HG03378 (cell line): ENCODE results near the gene SAMD8.
"Not testable (repeated sequence)": the region's sequence is repeated elsewhere in the genome, so short reads cannot be mapped to it uniquely, and the experiment has no call there.

Source experiments
- ATAC-seq: cut with Tn5 transposase; IDR thresholded peaks from one replicate; pipeline ENCODE4 v1.9.1; 2021; ENCODE audit warnings: mild to moderate bottlenecking, moderate library complexity; ENCODE audit not compliant: unreplicated experiment

The SAMD8 gene

DNA sequence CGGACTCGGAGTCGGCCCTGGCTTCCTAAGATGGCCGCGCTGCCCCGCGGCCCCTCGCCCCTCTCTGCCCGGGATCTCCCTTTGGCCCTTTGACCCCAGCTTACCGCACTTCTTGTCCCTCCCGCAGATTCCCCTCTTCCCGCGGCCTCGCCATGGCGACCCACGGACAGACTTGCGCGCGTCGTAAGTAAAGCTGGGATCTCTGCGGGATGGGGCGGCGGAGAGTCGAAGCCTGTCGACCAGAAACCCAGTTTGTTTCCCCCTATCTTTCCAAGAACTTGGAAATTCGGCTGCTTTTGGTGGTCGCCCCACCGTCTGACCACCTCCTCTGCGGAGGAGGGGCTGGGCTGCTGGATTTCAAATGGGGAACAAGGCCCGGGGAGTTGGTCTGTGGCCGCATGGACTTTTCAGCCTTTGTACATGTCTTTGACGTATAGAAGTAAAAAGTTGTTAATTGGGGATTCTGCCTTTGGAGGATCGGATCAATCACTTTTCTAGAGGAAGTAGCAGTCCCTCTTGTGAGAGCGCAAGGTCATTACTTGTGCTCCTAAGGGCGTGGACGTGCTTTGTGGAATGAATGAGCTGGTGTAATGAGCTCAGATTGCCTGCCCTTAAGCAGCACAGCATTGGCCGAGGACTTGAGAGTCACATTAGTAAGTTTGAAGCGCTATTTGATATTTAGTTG, 99.7 kb downstream of the SAMD8 start:
- ATAC-seq = peak; percentile 7

DNA sequence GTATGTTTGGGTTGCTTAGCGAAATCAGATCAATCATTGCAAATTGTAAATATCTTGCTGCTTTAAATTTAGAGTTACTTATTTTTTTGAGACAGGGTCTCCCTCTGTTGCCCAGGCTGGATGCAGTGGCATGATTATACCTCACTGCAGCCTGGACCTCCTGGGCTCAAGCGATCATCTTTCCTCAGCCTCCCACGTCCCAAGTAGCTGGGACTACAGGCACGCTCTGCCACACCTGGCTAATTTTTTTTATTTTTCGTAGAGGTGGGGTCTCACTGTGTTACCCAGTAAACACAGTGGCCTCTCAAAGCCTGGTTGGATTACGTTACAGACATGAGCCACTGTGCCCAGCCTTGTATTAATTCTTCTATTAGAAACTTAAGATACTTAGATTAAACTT, 100.9 kb downstream of the SAMD8 start:
- ATAC-seq = no peak

DNA sequence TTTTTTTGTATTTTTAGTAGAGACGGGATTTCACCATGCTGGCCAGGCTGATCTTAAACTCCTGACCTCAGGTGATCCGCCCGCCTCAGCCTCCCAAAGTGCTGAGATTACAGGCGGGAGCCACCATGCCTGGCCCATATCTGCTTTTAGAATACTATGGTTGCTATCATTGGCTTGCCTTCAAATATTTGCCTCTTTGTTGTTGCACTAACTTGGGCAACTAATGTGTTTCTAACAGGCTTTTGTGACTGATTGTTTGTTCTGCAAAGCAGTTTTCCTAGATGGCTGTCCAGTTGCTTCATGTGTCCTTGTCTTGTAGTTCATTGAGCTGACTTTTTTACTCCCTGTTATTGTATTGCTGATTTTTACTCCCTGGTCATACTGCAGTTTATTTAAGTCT, 108.8 kb downstream of the SAMD8 start:
- no peak for ATAC-seq

DNA sequence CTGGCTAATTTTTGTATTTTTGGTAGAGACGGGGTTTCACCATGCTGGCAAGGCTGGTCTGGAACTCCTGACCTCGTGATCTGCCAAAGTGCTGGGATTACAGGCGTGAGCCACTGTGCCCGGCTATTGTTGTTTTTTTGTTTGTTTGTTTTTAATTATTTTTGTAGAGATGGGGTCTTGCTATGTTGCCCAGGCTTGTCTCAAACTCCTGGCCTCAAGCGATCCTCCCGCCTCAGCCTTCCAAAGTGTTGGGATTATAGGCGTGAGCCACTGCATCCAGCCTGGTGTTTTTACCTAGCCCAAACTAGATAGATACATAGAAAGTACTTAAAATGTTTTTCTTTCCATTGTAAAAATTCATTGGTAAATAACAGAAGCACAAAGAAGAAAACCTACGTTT, 110.0 kb downstream of the SAMD8 start:
- ATAC-seq = not testable (repeated sequence)

DNA sequence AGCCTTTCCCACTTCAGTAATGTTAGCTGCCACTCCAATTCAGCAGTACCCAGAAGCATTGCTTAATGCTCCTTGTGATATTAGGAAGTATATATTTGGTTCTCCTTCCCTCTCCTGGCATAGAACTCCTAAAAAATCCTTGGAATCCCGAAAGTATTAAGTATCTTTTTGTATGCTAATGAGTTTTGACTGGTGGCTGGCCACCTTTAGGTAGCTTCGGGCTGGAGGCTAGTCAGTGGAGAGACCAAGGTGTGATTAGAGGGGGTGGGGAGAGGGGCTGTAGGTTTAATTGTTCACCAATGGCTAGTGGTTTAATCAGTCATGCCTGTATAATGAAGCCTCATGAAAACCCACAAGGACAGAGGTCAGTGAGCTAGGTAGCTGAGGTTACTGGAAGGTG, 112.1 kb downstream of the SAMD8 start:
- ATAC-seq = no peak

DNA sequence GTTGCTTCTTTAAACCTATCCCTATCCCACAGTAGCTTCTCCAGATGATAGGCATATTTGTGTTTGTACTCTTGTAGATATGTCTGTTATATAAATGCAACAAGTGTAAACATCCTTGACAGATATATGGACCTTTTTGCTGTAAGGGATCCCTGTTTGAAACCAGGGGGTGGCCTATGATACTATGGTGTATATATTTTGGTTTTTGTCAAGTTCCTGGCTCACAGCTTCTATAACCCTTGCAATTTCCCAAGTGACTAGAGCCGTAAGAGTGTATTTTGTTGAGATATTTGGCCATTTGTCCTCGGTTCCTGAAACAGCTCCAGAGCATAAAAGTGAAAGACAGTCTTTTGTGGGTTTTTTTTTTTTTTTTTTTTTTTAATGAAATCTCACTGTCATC, 114.6 kb downstream of the SAMD8 start:
- ATAC-seq = no peak

DNA sequence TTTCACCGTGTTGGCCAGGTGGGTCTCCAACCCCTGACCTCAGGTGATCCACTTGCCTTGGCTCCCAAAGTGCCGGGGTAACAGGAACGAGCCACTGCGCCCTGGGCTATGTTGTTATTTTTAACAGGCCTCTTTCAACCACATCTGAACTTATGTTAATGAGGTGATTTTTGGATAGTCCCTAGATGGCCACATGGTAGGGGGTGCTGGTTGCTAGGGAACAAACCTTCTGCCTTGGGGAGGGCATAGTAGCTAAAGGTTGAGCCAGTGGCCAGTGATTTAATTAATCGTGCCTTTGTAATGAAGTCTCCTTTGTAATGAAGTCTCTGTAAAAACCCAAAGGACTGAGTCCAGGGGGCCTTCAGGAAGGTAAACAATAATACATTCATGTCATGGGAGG, 115.2 kb downstream of the SAMD8 start:
- ATAC-seq = no peak

DNA sequence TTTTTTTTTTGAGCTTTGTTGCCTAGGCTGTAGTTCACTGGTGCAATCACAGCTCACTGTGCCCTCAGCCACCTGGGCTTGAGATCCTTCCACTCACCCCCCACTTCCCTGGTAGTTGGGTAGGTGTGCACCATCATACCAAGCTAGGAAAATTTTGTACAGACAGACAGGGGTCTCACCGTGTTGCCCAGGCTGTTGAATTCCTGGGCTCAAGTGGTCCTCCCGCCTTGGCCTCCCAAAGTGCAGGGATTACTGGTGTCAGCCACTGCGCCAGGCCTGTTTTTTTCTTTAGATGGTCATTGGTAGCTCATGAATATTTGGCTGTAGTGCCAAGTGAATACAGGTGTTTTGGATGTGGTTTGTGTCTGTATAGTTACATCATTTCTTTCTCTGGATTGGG, 116.8 kb downstream of the SAMD8 start:
- no peak for ATAC-seq

DNA sequence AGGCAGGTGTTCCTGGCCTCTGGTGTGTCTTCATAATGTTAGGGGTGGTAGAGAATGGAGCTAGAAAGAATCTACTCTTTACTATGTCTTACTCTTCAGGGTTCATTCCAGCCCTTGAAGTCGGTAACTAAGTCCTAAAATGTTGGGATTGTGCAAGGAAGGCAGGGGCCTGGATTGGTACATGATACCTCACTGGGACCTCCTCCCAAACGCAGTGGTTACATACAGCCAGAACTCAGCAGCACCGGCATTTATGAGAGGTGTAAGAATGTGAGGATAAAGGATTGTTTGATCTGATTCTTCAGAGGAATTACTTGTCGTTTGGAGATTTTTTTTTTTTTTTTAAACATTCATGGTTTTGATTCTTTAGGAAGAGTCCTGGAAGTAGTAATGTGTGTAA, 117.4 kb downstream of the SAMD8 start:
- no peak for ATAC-seq

DNA sequence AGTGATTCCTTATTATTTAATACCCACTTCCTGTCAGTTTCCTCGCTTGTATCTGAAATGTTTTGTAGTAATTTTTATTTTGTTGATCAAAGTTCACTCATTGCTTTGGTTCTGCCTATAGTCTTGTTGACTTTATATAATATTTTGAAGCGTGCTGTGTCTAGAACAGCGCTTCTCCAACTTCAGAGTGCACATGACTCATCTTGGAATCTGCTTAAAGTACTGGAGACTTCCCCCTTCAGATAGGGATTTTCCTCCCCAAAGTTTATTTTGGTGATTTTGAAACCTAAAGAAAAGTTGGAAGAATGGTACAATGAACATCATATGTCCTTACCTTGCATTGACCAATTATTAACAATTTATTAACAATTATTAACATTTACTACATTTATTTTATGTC, 118.5 kb downstream of the SAMD8 start:
- no peak for ATAC-seq

DNA sequence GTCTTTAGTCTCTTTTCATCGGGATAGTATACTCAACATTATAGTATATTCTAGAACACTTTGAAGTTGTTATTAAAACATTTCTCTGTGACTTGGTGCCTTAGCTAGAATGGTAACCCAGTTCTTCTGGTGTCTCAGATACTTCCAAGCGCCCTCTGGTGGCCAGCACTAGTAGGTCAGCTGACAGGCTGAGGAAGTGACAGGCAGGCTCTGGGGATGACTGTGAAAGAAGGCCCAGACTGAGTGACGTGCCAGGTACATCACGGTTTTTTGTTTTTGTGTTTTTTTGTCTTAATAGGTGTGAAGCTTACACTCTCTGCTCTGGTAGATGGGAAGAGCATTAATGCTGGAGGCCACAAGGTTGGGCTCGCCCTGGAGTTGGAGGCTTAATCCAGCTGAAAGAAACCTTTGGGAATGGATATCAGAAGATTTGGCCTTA, 119.2 kb downstream of the SAMD8 start:
- ATAC-seq = peak; percentile 52
